Measurements from ENCODE around the gene CST11.

CST11 gene

GRCh38 chr20:23412026-23412425 lies 40.6 kb downstream of the CST11 start:
- DNase-seq (ENCODE audit: low read depth), result no peak
- H3K4me3 ChIP-seq (ENCODE audit: low read depth, low read length), result no peak overlapping the region
- in situ Hi-C loops (cut with HindIII; ENCODE audit: low sequenced_read_pairs), result no loop called here
- TF ChIP-seq CTCF (IDR thresholded peaks at IDR 0.05; ENCODE audit: low read depth, low read length, missing control alignments), result no peak

- H3K4me3 ChIP-seq (ENCODE audit: low read depth, low read length), result no peak overlapping the region
- in situ Hi-C loops (cut with HindIII; ENCODE audit: low sequenced_read_pairs), result no loop called here
- DNase-seq (ENCODE audit: low read depth), result no peak
- no peak for TF ChIP-seq CTCF (IDR thresholded peaks at IDR 0.05; ENCODE audit: low read depth, low read length, missing control alignments)
These were observed 41.6 kb downstream of the CST11 start for GRCh38 chr20:23410916-23411695.

DNA sequence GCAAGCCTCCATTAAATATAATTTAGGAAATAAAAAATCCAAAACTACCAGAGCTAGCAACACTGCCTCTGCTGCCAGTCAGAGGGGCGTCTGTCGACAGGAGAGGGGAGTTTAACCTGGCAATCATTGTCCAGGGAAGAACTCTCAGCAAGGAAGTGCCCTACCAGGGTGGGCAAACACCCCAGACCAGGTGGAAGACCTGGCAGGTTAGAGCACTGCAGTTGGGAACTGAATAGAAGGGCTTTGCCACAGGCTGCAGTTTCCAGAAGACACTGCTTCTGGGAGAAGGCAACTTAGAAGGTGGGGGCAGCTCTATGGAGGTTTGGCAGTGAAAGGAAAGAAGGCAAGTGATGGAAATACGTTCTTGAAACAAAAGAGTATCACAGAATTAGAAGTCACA lies 42.9 kb downstream of the CST11 start:
- in situ Hi-C loops (cut with HindIII; ENCODE audit: low sequenced_read_pairs), result no loop called here
- no peak for TF ChIP-seq CTCF (IDR thresholded peaks at IDR 0.05; ENCODE audit: low read depth, low read length, missing control alignments)
- no peak overlapping the region for H3K4me3 ChIP-seq (ENCODE audit: low read depth, low read length)
- DNase-seq (ENCODE audit: low read depth), result no peak

GRCh38 chr20:23408957-23409356 lies 43.7 kb downstream of the CST11 start:
- in situ Hi-C loops (cut with HindIII; ENCODE audit: low sequenced_read_pairs), result no loop called here
- no peak for TF ChIP-seq CTCF (IDR thresholded peaks at IDR 0.05; ENCODE audit: low read depth, low read length, missing control alignments)
- no peak for DNase-seq (ENCODE audit: low read depth)

DNA sequence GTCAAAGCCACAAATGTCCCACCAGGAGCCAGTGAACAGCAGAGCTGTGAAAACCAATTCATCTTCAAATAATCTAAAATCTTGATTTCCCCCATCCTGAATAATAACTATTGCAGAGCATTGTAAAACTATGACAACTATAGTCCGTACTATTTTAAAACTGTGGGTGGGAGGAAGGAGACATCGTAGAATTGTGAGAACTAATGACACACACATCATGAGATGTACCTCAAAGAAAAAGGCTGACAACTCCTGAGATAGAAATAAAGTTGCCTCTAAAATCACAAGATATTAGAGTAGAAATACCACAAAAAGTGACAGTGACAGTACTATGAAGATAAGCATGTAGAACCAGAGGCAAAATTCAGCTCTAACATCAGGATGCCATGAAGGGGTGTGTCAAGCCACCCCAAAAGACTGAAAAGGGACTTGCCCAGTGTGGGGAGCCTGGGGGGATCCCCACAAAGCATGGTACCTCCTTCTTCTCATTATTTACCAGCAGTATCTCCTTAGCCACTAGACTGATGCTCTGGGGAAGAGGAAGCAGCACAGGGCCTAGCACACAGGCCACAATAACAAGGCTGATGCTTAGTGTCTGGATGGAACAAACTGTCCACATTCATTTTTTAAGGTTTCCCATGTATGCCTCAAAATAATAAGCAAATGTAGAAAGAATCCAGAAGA lies 44.8 kb downstream of the CST11 start:
- DNase-seq (ENCODE audit: low read depth), result no peak
- TF ChIP-seq CTCF (IDR thresholded peaks at IDR 0.05; ENCODE audit: low read depth, low read length, missing control alignments), result no peak
- in situ Hi-C loops (cut with HindIII; ENCODE audit: low sequenced_read_pairs), result no loop called here
- H3K4me3 ChIP-seq (ENCODE audit: low read depth, low read length), result no peak overlapping the region

More at GRCh38 chr20:23408957-23409356, 43.7 kb downstream of the CST11 start:
- H3K4me3 ChIP-seq (ENCODE audit: low read depth, low read length), result no peak overlapping the region

DNA sequence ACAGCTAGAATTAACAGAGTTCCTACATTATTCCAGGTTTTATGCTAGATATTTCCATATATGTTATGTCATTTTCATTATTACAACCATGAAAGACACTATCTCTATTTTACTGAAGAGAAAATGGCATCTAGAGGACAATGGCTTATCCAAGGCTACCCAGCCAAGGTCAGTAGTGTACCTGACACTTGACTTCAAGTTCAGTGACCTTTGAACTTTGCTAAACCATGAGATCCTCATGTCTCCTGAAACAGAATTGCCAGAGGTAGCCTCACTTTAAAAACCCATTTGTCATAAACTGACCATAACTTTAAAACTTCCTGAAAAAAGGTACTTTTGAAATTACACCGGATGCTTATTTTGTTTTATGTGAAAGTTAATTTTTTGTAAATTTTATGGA lies 45.8 kb downstream of the CST11 start:
- in situ Hi-C loops (cut with HindIII; ENCODE audit: low sequenced_read_pairs), result no loop called here
- H3K4me3 ChIP-seq (ENCODE audit: low read depth, low read length), result no peak overlapping the region
- DNase-seq (ENCODE audit: low read depth), result no peak
- TF ChIP-seq CTCF (IDR thresholded peaks at IDR 0.05; ENCODE audit: low read depth, low read length, missing control alignments), result no peak

Data from astrocyte of the cerebellum (primary cell).